ENCODE measurements around the gene SPON1.

SPON1 gene

DNA sequence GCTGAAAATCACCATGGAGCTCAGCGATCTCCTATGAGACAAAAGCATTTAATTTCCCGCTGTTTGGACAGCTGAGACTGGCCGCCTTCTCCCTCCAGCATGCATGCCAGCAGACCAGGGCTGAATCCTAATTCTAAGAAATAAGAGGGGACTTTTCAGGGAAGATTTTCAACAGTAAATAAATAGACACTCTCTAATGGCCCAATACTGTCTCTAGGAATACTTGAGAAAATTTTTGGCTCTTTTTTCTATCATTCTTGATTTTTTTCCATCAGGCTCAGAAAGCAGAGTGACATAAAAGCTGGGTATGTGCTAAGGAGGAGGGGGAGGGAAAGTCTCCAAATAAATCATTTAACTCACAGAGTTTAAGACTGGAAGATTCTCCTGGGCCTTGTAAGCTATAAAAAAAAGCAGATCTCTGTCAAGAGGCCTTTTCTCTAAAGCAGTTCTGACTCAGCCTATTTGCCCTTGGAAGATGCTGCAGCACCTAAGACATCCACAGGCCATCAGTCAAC is 17.6 kb upstream of the SPON1 start:
- DNase-seq: no peak

DNA sequence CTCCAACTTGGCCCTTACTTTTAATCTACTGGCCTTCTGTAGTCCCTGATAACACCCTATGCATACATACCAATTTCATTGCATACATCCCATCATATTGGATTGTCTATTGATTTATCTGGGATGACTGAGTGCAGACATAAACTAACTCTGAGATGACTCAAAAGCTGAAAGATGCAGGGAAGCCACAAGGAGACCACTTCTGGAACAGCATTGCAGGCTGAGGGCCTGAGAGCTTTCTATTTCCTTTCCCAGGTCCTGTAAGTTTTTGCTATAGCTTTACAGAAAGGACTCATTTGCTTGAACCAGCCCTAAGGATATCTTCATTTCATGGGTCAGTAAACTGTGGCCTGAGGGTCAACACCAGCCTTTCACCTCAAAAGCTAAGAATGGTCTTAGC is 15.1 kb upstream of the SPON1 start:
- no peak for DNase-seq

DNA sequence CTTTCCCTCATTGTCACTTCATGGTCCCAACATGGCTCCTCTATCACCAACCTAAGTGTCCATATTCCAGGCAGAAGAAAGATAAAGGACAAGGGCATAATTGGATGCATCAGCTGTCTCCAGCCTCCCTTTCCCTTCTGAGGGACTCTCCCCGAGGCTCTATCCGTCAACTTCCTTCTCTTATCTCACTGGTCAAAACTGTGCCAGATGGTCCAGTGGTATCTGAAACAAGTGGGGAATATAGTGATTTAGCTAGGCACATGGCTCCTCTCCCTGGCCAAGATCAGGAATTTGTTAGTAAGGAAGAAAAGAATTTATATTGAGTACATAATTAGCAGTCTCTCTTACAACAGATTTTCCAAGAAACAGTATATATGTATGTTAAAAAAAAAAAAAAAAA is 12.6 kb upstream of the SPON1 start:
- DNase-seq: no peak

DNA sequence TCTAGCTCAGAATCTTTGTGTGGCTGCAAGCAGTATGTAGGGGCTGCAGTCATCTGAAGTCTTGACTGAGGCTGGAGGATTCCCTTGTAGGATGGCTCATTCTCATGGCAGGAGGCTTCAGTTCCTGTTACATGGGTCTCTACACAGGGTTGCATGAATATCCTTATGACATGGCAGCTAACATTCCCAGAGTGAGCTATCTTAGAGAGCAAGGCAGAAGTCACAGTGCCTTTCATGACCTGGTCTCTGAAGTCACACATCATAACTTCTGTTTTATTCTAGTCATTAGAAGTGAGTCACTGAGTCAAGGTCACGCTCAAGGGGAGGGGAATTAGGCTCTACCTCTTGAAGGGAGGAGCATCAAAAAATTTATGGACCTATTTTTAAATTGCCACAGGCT is 10.3 kb upstream of the SPON1 start:
- no peak for DNase-seq

DNA sequence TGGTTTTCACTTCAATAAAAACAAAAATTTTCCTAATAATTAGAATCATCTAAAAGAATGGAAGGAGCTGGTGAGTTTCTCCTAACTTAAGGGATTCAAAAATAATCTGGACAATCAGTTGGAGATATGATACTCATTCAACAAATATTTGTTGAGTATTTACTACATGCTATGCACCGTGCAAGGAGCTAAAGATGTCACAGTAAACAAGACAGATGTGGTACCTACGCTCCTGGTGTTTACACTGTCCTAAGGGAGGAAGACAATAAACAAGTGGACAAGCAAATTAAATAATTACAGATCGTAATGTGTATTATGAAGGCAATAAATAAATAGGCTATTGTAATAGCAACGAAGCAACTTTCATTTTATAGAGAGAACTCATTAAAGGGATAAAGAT is 9.9 kb upstream of the SPON1 start:
- no peak for DNase-seq

DNA sequence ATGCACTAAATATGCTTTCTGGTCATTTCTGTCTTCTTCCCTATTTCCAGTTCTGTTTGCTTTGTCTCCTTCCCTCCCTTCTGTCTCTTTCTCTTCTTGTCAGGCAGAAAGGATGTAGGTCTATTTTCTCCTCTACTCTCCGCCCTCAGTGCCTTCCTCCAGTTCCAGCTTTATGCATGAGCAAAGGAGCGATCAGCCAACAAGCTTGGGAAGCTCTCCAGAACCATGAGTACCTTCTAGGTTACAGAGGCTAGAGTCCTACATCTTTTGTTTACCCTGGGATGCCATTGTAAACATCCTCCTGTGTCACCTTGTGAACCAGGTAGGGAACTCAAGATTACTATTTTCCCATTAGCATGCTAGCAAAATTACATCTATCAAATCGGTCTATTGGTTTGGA is 7.9 kb upstream of the SPON1 start:
- DNase-seq: no peak

DNA sequence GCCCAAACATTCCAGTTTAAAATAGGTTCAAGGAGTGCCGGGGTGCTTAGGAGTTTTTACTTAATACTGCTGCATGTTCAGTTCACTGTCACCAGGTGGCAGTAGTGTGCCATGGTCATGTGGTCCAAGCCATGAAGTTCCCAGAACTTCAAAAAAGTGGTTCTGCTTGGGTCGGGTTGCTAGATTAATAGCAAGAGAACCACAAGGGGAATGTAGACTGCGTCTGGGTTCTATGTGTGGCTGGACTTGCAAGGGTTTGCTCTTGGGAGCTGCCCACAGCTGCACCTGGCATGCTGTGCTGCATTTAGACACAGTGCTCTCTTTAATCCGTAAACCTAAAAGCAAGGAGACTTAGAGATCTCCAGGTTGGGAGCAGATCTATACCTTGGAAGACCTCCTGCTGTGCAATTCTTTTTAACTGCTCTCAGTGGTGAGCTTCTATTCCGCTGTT is 6.5 kb upstream of the SPON1 start:
- DNase-seq: peak; percentile 11

DNA sequence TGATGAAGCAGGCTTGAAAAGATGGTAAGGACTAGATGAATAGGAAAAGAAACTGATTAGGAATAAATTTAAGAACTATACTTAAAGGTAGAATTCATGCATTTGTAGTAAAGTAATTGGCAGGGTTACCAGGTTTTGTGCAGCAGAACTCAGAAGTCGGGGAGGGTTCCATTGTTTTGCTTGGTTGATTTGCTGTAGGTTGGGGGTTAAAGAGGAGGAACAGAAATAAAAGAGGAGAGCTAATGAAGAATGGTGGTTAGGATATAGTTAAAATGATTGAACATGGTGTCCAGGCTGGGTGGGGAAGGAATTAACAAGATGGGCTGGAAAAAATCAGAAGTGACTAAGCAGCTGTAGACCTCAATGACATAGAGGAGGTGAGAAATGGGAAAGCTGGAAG is 5.5 kb upstream of the SPON1 start:
- no peak for DNase-seq

DNA sequence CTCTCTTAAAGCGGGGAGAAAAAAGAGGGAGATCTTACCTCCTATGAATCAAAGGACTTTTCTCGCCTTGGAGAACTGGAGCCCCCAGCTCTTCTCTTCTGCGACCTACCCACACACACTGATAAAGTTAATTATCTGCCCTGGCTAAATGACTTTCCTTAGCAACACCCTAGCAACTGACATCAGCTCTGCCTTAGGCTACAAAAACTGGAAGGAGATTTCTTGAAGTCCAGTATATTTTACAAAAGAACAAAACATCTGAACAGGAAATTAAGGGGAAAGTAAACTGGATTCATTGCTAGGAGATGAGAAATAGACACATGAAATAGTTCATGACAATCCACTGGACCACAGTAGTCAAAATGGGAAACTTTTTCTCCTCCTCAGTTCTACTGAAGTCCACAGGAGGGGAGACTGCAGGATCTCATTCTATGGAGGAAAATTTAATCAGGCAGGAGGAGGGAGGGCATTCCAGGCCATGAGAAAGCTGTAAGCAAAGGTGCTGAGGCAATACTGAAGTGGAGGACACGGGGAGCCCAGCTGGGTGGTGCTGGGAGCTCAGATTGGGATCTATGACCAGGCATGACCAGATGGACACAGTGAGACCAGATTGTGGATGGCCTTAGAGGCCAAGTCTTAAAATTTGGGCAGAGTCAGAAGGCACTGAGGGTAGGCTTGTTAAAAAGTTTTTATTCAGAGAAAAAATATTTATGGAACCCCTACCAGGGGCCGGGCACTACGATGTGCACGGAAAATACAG is 3.7 kb upstream of the SPON1 start:
- no peak for DNase-seq

DNA sequence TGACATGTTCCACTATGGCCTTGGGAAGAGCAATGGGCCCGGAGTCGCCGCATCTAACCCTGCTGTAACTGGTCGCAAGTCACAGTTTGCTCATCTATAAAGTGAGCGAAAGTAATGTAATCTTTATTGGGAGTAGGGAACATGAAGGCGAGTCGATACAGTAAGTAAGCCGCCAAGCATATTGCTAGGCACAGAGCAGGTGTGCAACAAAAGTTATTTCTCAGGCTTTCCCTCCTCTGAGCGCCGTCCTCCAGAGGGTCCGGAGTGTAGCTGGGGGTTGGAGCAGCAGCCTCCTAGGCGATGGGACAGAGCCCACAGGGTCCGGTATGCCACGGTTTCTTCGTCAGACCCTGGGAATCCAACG is 343 bp upstream of the SPON1 start:
- DNase-seq: no peak

DNA sequence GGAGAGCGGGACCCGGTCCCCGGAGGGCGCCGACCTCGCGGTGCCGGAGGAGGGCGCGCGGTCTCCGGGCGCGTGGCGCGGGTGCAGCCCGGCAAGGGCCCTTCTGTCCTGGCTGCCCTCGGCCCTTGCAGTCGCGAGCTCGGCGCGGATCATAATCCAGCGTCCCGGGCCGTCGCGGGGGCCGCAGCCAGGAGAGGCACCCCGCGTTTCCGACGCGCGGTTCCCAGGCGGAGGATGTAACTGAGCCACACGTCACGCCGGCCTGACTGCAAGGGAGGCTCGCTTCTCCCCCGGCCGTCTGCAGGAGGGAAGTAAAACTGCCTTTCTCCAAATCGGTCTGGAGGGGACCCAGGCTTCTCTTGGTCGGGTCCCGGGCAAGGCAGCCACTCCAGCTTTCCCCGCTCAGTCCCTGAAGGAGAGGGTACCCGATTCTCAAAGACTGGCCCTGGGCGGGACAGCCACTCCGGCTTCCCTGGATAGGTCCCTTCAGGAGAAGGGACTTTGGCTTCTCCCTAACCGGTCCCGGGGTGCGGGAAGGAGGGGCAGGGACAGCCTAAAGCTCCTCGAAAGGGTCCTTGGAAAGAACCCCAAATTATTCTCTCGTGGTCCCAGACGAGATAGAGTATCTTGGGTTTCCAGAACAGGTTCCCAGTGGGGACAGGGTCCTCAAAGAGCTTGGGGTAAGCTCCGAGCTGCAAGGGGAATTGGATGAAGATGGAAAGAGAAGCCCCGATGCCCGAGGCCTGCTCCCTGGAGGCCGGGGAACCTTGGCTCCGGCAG is 836 bp downstream of the SPON1 start:
- no peak for DNase-seq

DNA sequence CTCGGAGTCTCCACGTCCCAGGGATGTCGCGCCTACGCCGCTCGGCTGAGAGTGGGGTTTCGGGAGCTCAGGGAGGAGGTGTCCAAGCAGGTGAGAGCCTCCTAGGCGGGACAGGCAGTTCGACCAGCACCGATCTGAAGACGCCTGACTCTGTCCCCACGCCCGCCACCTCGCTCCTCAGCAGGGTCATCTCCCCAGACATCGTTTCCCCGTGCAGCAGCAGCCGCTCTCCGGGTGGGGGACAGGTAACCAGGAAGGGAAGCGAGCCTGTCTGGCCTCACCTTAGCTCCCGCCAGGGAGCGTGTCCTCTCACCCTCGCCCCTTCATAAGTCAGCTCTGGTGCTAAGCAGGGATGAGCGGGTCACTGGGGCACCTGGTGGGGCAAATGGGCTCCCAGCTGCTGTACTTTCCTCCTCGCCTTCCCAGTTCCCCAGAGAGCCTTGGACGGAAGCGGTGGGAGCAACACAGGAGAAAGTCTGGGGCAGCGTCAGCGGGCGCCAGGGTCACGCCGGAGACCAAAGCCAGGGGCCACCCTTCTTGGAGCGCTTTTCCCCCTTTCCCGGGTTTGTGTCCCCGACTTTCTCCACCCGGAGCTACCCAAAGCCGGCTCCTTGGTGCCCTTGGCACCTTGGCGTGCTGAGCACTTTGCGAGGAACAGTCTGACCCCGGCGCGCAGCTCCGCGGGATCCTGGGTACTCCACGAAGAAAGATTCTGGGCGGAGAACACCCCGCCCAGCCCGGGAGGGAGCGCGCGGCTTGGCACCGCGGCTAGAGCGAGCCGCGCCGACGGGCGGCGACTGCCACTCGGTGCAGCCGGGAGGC is 1.6 kb downstream of the SPON1 start:
- DNase-seq: no peak

DNA sequence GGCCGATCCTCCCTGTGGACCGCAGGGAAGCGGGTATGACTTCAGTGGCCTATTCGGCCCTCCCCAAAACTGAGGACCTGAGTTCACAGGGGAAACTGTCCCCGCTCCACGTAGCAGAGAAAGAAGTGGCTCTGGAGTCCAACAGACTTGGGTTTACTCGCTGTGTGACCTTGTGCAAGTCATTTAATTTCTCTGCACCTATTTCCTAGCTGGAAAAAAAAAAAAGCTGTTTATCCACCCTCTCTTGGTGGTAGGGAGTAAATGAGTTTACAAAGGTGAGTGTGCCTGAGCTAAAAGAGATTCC is 2.2 kb downstream of the SPON1 start:
- DNase-seq: no peak

DNA sequence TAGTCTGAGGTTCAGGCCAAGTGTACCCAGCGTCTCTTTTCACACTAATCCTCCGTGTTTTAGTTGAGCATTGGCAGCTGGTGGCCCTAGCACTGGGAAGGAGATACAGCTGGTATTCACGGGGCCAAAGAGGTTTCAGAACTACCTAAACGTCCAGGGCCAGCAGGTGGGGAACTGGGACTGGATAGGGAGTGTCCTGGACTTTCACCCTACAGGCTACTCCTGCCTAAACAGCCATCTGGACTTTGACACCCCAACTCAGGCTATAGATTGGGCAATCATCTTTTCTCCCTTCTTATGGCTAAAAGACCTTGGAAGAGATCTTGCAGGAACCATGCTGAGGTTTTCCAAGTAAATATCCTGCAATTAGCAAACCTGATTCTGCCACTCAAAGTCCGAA is 2.8 kb downstream of the SPON1 start:
- DNase-seq: no peak

DNA sequence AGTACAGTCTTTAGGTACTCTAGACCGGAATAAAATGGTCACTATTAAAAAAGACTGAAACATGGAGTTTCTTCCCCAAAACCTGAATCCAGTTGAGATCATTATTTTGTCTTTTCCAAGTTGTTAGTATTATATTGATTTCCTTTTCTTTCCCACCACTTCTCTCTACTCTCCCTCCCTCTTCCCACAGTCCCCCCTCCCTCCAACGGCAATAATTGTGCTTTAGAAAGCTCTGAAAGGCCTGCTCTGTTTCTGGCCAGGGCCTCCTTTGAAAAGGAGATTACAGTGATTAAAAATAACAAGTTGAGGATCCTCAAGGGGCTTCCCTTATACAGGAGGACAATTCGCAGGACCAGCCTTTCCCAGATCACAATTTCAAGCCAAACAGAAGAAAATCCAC is 3.5 kb downstream of the SPON1 start:
- no peak for DNase-seq

DNA sequence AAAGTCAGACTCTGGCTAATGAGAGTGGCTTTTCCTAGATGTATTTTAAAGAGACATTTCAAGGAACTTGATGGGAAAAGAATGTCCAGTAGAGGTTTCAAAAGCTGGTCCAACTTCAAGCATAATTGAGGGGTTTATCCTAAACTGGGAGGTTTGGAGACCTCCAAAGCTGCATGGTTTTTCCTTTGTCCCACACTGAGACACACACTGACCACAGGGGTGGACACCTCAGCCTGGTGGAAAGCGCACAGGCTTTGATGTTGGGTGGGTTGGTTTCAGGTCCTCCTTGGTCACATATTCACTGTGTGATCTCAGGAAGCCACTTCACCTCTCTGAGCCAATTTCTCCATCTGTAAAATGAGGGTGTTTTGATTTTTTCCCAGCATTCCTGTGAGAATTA is 4.0 kb downstream of the SPON1 start:
- no peak for DNase-seq

DNA sequence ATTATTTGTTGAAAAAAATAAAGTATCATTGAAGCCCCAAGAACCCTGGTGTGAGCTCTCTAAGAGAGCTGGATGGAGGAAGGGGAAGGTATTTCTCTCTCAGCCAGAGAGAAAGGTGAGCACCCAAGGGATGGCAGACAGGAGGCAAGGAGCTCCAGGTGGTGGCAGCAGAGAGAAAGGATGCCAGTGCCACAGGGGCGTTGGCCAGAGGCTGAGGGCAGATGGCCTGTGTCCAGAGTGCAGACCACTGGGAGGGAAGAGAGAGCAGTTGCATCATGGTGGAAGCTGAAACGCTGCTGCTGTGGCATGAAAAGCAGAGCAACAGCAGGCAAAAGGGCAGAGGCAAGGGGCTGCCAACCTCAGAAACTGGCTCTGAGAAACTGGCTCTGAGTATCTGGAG is 8.5 kb downstream of the SPON1 start:
- DNase-seq: no peak

DNA sequence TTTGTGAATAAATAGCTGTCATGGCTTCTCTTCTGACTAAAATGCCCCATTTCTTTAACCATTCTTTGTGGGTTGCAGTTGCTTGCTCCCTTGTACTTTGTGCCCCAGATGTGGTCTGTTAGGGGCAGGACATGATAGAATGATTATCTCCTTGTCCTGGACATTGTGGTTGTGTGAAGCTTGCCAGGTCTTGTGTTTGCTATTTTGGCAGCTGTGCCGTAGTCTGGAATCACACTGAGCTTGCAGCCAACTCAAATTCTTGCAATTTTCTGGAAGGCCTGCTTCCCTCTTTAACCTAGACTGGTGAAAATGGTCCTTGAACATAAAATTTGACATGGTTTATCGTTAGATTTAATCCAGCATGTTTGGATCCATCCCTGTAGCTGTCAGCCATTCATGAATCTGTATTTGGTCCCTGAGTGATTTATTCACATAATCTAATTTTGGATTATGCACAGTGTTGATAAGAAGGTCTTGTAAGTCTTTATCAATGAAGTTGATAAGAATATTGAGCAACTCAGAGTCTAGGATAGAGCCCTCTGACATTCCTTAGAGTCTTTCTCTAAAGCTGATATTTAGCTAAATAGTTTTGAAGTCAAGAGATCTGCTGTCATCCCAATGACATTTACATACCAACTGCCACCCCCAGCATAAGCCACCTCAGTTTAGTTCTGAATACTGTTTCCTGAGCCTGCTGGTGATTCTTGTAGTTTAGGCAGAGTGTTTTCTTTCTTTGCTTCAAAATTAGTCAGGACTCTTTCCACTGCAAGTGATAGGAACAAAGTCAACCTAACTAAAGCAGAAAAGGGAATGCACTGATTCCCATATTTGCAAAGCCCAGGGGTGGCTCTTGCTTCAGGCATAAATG is 9.8 kb downstream of the SPON1 start:
- no peak for DNase-seq

DNA sequence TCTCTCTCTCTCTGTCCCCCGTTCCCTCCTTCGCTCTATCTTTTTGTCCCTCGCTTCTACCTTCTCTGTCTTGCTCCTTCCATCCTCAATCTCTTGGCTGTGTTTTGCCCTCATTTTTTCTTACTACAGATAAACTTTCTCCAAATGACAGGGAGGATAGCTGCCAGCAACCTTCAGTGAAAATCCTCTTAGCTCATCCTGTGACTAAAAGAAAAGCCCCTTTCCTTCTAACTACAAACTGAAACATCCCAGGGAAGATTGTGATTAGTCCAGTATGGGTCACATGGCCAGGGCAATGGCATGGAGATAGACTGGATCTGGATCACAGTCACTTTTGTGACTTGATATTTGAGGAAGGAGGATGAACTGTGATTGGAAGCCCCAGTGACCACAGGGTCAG is 10.4 kb downstream of the SPON1 start:
- DNase-seq: no peak

DNA sequence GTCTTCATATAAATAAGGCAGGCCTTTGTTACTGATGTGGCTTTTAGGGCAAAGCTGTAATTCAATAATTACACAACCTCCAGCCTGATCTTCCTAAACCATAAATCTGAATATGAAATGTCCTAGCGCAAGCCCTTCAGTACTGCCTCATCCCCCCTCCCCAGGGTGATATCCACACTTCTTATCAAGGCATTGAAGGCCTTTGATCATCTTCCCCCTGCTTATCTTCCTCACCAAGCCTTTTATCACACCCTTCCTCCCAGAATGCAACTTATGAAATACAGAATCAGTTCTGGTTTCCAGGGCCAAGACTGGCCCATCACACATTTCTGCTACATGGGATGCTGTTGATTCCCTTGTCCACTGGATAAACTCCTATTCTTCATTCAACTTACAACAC is 12.1 kb downstream of the SPON1 start:
- DNase-seq: no peak

DNA sequence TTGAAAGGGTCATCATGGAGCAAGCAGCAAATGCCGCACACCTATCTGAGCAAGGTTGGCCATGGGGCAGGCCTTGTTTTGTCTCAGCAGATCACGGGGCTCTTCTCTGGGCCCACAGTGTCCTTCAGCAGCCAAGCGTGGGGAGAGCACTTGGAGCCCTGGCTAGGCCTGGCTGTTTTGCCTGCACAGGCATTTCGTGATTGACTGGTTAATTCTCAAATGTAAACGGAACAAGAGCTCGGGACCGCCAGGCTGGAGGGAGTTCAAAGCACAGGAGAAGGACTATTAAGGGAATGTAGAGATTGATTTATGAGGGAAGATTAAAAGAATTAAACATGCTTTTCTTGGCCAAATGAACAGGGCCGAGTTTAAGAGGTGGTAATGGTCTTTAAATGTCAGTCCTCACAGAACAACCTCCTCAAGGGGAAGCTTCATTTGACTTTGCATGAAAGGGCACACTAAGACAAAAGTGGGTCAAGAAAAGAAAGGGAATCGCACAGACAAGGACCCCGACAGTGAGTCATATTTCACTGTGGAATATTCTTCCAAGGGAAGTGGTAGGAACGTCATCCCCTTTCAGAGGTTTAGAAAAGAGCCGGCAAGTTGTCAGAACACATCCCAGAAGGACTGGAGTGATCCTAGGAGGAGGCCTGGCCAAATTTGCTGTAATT is 20.7 kb downstream of the SPON1 start:
- no peak for DNase-seq

All from DMS79 treated with DMSO at 0.1 percent for 48 hours (cell line).